Hematopoietic multipotent progenitor cell treated with erythropoietin and hydrocortisone succinate and interleukin-3 and kit ligand, for 4 days (in vitro differentiated cells): ENCODE results near the gene P4HTM.

ENCODE experiments used
- DNase-seq: peaks from one replicate; pipeline ENCODE4 v3.0.0-alpha.2; 2015

Gene P4HTM

GRCh38 chr3:48989796-48990635 is at the start of gene P4HTM:
Gene P4HTM, plus strand, starts transcription at chr3:48990241. Its CDS starts 16 bp downstream, at chr3:48990257.
- DNase-seq = peak; percentile 95

- no peak for DNase-seq
Observed at GRCh38 chr3:48945432-48945831, 44.6 kb upstream of the P4HTM start.

- DNase-seq = no peak
Observed at GRCh38 chr3:48945891-48946549, 44.0 kb upstream of the P4HTM start.

- DNase-seq = no peak
Observed at GRCh38 chr3:48949376-48949717, 40.7 kb upstream of the P4HTM start.

GRCh38 chr3:48950051-48950450 is 40.0 kb upstream of the P4HTM start:
- DNase-seq = no peak

- DNase-seq = no peak
Observed at GRCh38 chr3:48951764-48952163, 38.3 kb upstream of the P4HTM start.

GRCh38 chr3:48952510-48953118 is 37.4 kb upstream of the P4HTM start:
- DNase-seq = peak; percentile 37

GRCh38 chr3:48957006-48957705 is 32.9 kb upstream of the P4HTM start:
- no peak for DNase-seq

- DNase-seq = peak; percentile 34
Observed at GRCh38 chr3:48960841-48961413, 29.1 kb upstream of the P4HTM start.

- DNase-seq = no peak
Observed at GRCh38 chr3:48962340-48962739, 27.7 kb upstream of the P4HTM start.

GRCh38 chr3:48962939-48963338 is 27.1 kb upstream of the P4HTM start:
- DNase-seq = no peak

GRCh38 chr3:48963591-48963990 is 26.4 kb upstream of the P4HTM start:
- no peak for DNase-seq

GRCh38 chr3:48966367-48966766 is 23.7 kb upstream of the P4HTM start:
- no peak for DNase-seq

- no peak for DNase-seq
Observed at GRCh38 chr3:48966876-48967361, 23.1 kb upstream of the P4HTM start.

- no peak for DNase-seq
Observed at GRCh38 chr3:48970586-48970985, 19.5 kb upstream of the P4HTM start.

GRCh38 chr3:48974076-48974864 is 15.8 kb upstream of the P4HTM start:
- no peak for DNase-seq

- DNase-seq = no peak
Observed at GRCh38 chr3:48979451-48979850, 10.6 kb upstream of the P4HTM start.

- no peak for DNase-seq
Observed at GRCh38 chr3:48980295-48980694, 9.7 kb upstream of the P4HTM start.

GRCh38 chr3:48982016-48982415 is 8.0 kb upstream of the P4HTM start:
- no peak for DNase-seq

GRCh38 chr3:48982686-48983085 is 7.4 kb upstream of the P4HTM start:
- DNase-seq = no peak

- DNase-seq = no peak
Observed at GRCh38 chr3:48983096-48983495, 6.9 kb upstream of the P4HTM start.

- no peak for DNase-seq
Observed at GRCh38 chr3:48984663-48985062, 5.4 kb upstream of the P4HTM start.
